HL-60 (cell line): Measurements from ENCODE around the gene TMEM59.

ENCODE experiments used
- POLR2AphosphoS5 ChIP-seq: IDR thresholded peaks from 2 replicates; pipeline ENCODE4 v1.6.1; 2012; ENCODE audit warnings: low read depth
- TF ChIP-seq, protein P1 (sequence below): IDR thresholded peaks from one replicate; pipeline ENCODE4 v1.5.1; 2011; ENCODE audit warnings: low read length, control low read depth, inconsistent platforms; ENCODE audit not compliant: insufficient read depth
- TF ChIP-seq, protein P2 (sequence below): IDR thresholded peaks from 2 replicates; pipeline ENCODE4 v1.6.1; 2012; ENCODE audit warnings: low read depth; ENCODE audit not compliant: insufficient replicate concordance

DNA sequence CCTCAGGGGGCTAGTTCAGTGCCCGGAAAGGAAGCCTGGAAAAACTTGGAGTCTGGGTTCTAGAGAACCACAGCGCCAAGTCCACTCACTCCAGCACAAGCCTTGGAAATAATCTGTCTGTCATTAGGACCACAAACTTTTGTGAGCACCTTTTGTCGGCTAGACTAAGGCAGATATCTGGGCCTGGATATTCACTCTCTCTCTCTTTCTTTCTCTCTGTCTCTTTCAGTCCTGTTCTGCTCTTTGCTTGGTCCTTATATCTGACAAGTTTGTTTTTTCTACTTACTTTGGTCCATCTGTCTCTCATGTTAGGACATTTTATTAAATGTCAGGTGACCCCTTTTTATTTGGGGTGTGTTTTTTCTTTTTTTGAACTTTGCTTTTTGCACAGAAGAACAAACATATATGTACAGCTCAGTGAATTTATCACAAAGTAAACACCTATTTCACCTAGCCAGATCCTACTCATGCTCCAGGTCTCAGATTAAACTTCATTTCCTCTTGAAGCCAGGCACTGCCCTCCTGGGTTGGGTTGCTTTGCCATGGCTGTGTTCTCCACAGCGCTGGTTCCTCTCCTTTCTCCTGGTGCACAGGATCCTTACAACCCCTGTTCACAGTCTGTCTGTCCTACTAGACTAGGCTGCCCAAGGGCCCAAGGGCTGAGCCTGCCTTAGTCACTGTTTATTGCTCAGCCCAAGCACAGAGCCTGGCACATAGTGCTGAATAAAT lies 41.2 kb upstream of the TMEM59 start:
- TF ChIP-seq, protein P1, sequence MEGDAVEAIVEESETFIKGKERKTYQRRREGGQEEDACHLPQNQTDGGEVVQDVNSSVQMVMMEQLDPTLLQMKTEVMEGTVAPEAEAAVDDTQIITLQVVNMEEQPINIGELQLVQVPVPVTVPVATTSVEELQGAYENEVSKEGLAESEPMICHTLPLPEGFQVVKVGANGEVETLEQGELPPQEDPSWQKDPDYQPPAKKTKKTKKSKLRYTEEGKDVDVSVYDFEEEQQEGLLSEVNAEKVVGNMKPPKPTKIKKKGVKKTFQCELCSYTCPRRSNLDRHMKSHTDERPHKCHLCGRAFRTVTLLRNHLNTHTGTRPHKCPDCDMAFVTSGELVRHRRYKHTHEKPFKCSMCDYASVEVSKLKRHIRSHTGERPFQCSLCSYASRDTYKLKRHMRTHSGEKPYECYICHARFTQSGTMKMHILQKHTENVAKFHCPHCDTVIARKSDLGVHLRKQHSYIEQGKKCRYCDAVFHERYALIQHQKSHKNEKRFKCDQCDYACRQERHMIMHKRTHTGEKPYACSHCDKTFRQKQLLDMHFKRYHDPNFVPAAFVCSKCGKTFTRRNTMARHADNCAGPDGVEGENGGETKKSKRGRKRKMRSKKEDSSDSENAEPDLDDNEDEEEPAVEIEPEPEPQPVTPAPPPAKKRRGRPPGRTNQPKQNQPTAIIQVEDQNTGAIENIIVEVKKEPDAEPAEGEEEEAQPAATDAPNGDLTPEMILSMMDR: no peak
- no peak for TF ChIP-seq POLR2AphosphoS5
- TF ChIP-seq, protein P2, sequence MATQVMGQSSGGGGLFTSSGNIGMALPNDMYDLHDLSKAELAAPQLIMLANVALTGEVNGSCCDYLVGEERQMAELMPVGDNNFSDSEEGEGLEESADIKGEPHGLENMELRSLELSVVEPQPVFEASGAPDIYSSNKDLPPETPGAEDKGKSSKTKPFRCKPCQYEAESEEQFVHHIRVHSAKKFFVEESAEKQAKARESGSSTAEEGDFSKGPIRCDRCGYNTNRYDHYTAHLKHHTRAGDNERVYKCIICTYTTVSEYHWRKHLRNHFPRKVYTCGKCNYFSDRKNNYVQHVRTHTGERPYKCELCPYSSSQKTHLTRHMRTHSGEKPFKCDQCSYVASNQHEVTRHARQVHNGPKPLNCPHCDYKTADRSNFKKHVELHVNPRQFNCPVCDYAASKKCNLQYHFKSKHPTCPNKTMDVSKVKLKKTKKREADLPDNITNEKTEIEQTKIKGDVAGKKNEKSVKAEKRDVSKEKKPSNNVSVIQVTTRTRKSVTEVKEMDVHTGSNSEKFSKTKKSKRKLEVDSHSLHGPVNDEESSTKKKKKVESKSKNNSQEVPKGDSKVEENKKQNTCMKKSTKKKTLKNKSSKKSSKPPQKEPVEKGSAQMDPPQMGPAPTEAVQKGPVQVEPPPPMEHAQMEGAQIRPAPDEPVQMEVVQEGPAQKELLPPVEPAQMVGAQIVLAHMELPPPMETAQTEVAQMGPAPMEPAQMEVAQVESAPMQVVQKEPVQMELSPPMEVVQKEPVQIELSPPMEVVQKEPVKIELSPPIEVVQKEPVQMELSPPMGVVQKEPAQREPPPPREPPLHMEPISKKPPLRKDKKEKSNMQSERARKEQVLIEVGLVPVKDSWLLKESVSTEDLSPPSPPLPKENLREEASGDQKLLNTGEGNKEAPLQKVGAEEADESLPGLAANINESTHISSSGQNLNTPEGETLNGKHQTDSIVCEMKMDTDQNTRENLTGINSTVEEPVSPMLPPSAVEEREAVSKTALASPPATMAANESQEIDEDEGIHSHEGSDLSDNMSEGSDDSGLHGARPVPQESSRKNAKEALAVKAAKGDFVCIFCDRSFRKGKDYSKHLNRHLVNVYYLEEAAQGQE: no peak
